K562 (cell line): ENCODE results near the gene FBXW11. TPM values are rescaled to one million over a fixed set of nuclear protein-coding genes. Genes with fewer than 3 reads are reported as not detected.

Source experiments
- ARID1B ChIP-seq: fragments of 450-650 bp; IDR thresholded peaks from 2 replicates; pipeline ENCODE4 v1.6.1; 2016; ENCODE audit warnings: antibody characterized with exemption, mild to moderate bottlenecking, inconsistent platforms
- CBFA2T3 ChIP-seq: fragments of 450-650 bp; IDR thresholded peaks from 2 replicates; pipeline ENCODE4 v1.6.1; 2017
- CHD1 ChIP-seq: fragments of 200-600 bp; sonication (generic); IDR thresholded peaks from one replicate; pipeline ENCODE4 v1.6.1; 2012; ENCODE audit warnings: mild to moderate bottlenecking, moderate library complexity, low read length, inconsistent platforms
- ELF2 ChIP-seq: fragments of 250-450 bp; sonication (Bioruptor Pico); IDR thresholded peaks from 2 replicates; pipeline ENCODE4 v1.5.0; 2021; ENCODE audit warnings: mild to moderate bottlenecking
- FOXM1 ChIP-seq, 2 experiments: fragments of 450-650 bp in 1 of 2; sonication (generic) in 1 of 2; formaldehyde crosslinking in 1 of 2; IDR thresholded peaks; 2 replicates each; pipeline versions ENCODE4 v1.6.1 to v1.9.0; 2017 to 2022; ENCODE audit warnings: low read depth in 2 of 2, mild to moderate bottlenecking in 2 of 2, missing genetic modification reagents in 1 of 2, moderate library complexity in 1 of 2
- FOXP4 ChIP-seq: sonication (generic); formaldehyde crosslinking; IDR thresholded peaks from 2 replicates; pipeline ENCODE4 v1.8.0; 2022; ENCODE audit warnings: mild to moderate bottlenecking, missing genetic modification reagents, borderline replicate concordance
- MAFF ChIP-seq: IDR thresholded peaks from 2 replicates; pipeline ENCODE4 v1.6.1; 2012; ENCODE audit warnings: low read length, improper control_type of control experiment
- MBD2 ChIP-seq: sonication (generic); IDR thresholded peaks from 2 replicates; pipeline ENCODE4 v1.6.1; 2016; ENCODE audit warnings: low read depth, borderline replicate concordance
- MTA1 ChIP-seq: fragments of 450-650 bp; IDR thresholded peaks from 2 replicates; pipeline ENCODE4 v1.6.1; 2017; ENCODE audit warnings: borderline replicate concordance
- NONO ChIP-seq, 2 experiments: fragments of 200-400 bp in 1 of 2; fragments of 450-650 bp in 1 of 2; formaldehyde crosslinking in 1 of 2; IDR thresholded peaks; 2 replicates each; pipeline ENCODE4 v1.6.1; 2017; ENCODE audit warnings: low read depth in 2 of 2, mild to moderate bottlenecking in 2 of 2, moderate library complexity in 2 of 2, low read length in 1 of 2
- PHTF2 ChIP-seq: fragments of 250-450 bp; sonication (Bioruptor Pico); IDR thresholded peaks from 2 replicates; pipeline ENCODE4 v1.5.0; 2021; ENCODE audit warnings: mild to moderate bottlenecking
- RBM15 ChIP-seq: fragments of 200-400 bp; formaldehyde crosslinking; IDR thresholded peaks from 2 replicates; pipeline ENCODE4 v1.6.1; 2018; ENCODE audit warnings: mild to moderate bottlenecking, low read length, moderate library complexity; ENCODE audit not compliant: insufficient read depth
- TAF9B ChIP-seq: fragments of 450-650 bp; IDR thresholded peaks from 2 replicates; pipeline ENCODE4 v1.6.1; 2018; ENCODE audit warnings: mild to moderate bottlenecking; ENCODE audit not compliant: partially characterized antibody
- TCF3 ChIP-seq: sonication (generic); formaldehyde crosslinking; IDR thresholded peaks from 2 replicates; pipeline ENCODE4 v1.4.0; 2020; ENCODE audit warnings: mild to moderate bottlenecking, missing genetic modification reagents
- TCF7L2 ChIP-seq: fragments of 150-350 bp; IDR thresholded peaks from 2 replicates; pipeline ENCODE4 v1.6.1; 2016; ENCODE audit warnings: low read depth, mild to moderate bottlenecking, low read length, moderate library complexity
- TEAD4 ChIP-seq, 2 experiments: sonication (generic) in 1 of 2; formaldehyde crosslinking in 1 of 2; IDR thresholded peaks; 2 replicates each; pipeline versions ENCODE4 v1.6.1 to v1.8.0; 2012 to 2022; ENCODE audit warnings: borderline replicate concordance in 1 of 2, inconsistent platforms in 1 of 2, low read length in 1 of 2, mild to moderate bottlenecking in 1 of 2, missing genetic modification reagents in 1 of 2
- ZNF511 ChIP-seq: sonication (generic); formaldehyde crosslinking; IDR thresholded peaks from 2 replicates; pipeline ENCODE4 v1.8.0; 2022; ENCODE audit warnings: mild to moderate bottlenecking, missing genetic modification reagents
- polyA plus RNA-seq, 8 experiments: library from polyadenylated mRNA; depleted of rRNA in 4 of 8; stranded (reverse) in 5 of 8; unstranded in 3 of 8; fragments of >200 nt; fragmentation: Nextera tagmentation in 2 of 8; fragmentation: Illumina TruSeq in 1 of 8; extraction: Ambion mirVana in 2 of 8; extraction: Trizol in 1 of 8; gene quantifications; 2 replicates each; pipeline versions ENCODE4 v1.2.1 to v1.2.3, GENCODE V29; 2011 to 2014; ENCODE audit warnings: inconsistent platforms in 1 of 8, missing spikeins in 1 of 8
- total RNA-seq, 7 experiments: library from RNA; depleted of rRNA in 6 of 7; stranded (reverse); fragments of >200 nt in 6 of 7; fragmentation: Illumina TruSeq in 2 of 7; extraction: Trizol in 2 of 7; gene quantifications; 2 replicates each; pipeline versions ENCODE4 v1.2.1 to v1.2.3, GENCODE V29; 2011 to 2021; ENCODE audit warnings: low replicate concordance in 1 of 7
- TF ChIP-seq, protein P1 (sequence below), 2 experiments: fragments of 450-650 bp; IDR thresholded peaks; 2 replicates each; pipeline ENCODE4 v1.6.1; 2016; ENCODE audit warnings: mild to moderate bottlenecking in 2 of 2, borderline replicate concordance in 1 of 2, low read depth in 1 of 2, moderate library complexity in 1 of 2

Gene FBXW11
- total and polyA plus RNA-seq, 9 of the 15 experiments (the other 6 are each of a cell fraction or from before 2014, with no cell fraction given): 3.0 to 28.6 (median 23.6) TPM

DNA sequence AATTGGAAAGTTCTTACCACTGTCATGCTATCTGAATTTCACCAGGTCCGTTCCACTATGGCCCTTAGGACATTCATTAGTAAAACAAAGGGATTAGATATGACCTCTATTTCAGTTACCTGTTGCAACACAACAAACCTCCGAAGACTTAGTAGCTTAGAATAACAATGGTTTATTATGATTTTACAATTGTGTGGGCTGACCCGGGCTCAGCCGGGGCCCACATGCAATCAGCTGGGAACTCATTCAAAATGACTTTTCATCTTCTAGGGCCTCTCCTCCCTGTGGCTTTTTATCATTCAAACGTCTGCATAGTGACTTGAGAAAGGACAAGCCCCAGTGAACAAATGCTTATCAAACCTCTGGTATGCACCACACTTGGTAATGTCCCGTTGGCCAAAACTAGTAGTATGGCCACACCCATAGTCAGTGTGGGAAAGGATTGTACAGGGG lies 2.3 kb upstream of the FBXW11 start (continued):
- TF ChIP-seq FOXP4 (no peak), NONO (IDR thresholded peaks at IDR 0.05; ENCODE audit: low read depth in 2 of 2, low read length in 1 of 2) (no peak), PHTF2 (CRISPR knock-in tag) (no peak), CHD1 (no peak), ARID1B (peak; percentile 65), CBFA2T3 (peak; percentile 79), MTA1 (no peak), MAFF (no peak), TEAD4 (IDR thresholded peaks at IDR 0.05; ENCODE audit: low read length) (peak; percentile 78), TEAD4 (CRISPR knock-in tag; IDR thresholded peaks at IDR 0.05; ENCODE audit: borderline replicate concordance) (no peak), ELF2 (no peak), TCF3 (peak; percentile 68), RBM15 (no peak), TCF7L2 (no peak), FOXM1 (IDR thresholded peaks at IDR 0.05; ENCODE audit: low read depth) (no peak), FOXM1 (CRISPR knock-in tag; IDR thresholded peaks at IDR 0.05; ENCODE audit: low read depth) (no peak), MBD2 (0 out of 2 replicates have a peak, but pooled peaks have one; percentile 19), TAF9B (peak; percentile 47), ZNF511 (CRISPR knock-in tag) (no peak)
- TF ChIP-seq, protein P1, sequence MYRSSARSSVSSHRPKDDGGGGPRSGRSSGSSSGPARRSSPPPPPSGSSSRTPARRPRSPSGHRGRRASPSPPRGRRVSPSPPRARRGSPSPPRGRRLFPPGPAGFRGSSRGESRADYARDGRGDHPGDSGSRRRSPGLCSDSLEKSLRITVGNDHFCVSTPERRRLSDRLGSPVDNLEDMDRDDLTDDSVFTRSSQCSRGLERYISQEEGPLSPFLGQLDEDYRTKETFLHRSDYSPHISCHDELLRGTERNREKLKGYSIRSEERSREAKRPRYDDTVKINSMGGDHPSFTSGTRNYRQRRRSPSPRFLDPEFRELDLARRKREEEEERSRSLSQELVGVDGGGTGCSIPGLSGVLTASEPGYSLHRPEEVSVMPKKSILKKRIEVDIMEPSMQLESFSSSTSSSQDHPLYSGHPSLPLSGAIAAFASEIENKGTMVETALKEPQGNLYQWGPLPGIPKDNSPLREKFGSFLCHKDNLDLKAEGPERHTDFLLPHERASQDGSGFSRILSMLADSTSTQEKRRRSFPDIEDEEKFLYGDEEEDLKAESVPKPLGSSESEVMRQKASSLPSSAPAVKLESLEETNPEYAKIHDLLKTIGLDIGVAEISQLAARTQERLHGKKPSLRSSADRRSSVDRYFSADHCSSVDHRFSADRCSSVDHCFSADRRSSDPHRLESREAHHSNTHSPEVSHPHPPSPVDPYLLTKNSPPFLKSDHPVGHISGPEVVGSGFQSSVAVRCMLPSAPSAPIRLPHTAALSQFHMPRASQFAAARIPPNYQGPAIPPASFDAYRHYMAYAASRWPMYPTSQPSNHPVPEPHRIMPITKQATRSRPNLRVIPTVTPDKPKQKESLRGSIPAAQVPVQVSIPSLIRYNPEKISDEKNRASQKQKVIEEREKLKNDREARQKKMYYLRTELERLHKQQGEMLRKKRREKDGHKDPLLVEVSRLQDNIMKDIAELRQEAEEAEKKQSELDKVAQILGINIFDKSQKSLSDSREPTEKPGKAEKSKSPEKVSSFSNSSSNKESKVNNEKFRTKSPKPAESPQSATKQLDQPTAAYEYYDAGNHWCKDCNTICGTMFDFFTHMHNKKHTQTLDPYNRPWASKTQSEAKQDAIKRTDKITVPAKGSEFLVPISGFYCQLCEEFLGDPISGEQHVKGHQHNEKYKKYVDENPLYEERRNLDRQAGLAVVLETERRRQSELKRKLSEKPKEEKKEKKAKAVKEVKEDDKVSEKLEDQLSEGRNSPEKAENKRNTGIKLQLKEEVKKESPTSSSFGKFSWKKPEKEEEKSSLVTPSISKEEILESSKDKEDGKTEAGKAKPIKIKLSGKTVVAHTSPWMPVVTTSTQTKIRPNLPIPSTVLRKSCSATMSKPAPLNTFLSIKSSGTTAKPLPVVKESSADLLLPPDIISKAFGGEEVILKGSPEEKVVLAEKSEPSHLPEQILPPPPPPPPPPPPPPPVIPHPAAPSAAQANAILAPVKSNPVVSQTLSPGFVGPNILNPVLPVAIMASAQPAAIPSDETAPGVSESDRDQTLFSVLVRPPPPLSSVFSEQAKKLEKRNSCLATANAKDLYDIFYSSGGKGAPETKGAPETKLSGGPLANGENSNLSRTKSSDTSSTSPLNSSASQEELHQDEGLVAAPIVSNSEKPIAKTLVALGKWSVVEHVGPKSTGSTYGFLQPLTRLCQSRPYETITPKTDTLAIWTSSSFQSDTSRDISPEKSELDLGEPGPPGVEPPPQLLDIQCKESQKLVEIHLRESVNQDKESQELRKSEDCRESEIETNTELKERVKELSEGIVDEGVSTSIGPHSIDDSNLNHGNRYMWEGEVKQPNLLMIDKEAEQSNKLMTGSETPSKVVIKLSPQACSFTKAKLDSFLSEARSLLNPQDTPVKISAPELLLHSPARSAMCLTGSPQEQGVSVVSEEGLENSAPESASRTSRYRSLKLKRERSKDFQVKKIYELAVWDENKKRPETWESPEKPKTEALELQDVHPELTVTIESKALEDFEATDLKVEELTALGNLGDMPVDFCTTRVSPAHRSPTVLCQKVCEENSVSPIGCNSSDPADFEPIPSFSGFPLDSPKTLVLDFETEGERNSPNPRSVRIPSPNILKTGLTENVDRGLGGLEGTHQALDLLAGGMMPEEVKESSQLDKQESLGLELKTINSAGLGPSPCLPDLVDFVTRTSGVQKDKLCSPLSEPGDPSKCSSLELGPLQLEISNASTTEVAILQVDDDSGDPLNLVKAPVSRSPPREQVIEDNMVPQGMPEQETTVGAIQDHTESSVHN (IDR thresholded peaks at IDR 0.05; ENCODE audit: borderline replicate concordance in 1 of 2, low read depth in 1 of 2): no peak
